CD4-positive, alpha-beta T cell treated with Interleukin-10 for 1 hour (primary cell): ENCODE data around the gene CCDC192.
A peak's percentile ranks its signal among the peaks of the same experiment; 100 is the strongest.

ENCODE experiments used
- DNase-seq: peaks from one replicate; pipeline ENCODE4 v3.0.0-alpha.2; 2020

The CCDC192 gene

DNA sequence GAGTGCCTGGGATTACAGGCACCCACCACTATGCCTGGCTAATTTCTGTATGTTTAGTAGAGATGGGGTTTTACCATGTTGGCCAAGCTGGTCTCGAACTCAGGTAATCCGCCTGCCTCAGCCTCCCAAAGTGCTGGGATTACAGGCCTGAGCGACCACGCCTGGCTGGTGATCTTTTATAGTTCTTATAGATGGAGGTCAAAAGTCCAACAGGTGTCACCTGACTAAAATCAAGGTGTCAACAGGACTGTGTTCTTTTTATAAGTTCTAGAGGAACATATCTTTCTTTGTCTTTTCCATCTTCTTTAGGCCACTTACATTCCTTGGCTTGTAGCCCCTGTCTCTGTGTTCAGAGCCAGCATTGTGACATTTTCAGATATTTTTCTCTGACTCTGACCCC lies 224.9 kb downstream of the CCDC192 start:
- no peak for DNase-seq

DNA sequence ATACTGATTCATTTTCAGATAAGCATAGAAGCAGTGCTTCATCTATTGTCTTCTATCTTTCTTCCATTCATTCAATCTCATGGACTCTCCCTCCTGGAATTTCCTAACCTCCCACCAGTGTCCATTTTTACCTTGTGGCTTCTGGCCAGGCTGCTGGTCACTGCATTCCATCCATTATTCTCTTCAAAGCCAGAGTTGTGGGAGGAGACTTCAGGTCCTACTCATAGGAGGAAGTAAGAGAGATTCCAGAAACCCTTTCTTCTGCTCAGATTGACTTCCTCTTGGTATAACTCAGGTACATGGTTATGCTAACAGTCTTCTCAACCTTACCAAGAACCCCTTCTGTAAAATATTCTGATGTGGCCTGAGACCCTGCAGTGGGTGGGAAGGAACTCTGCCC lies 227.1 kb downstream of the CCDC192 start:
- no peak for DNase-seq

DNA sequence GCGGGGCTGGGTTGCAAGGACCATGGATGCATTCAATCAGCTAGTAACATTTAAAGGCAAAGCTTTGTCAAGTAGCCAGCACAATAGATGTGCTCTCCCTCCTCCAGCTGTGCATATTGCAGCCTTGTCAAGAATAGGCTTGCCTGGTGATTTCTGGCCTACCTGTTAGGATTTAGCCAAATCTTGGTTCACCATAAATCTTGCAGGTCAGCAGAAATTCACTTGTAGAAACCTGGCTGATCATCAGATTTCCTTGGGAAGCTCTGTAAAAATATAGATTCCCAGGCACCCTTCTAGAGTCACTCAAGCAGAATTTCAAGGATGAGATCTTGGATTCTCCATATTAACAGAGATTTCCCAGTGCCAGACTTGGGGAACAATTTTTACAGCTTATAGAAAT lies 228.2 kb downstream of the CCDC192 start:
- DNase-seq, result no peak

DNA sequence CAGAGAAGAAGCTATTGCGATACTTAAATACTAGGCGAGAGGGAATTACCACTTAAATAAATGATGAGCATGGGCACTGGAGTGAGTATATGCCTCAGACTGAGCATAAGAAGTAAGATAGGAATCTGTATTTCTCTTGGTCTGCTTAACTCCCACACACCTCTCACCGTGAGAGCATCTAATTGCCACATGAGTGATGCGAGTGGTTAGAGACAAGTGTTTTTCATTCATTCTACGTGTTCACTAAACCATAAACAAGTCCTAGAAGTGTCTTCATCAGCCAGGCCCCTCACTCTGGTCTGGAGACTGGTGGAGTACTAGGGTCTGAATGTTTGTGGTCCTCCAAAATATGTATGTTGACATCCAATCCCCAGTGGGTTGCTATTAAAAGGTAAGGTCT lies 230.2 kb downstream of the CCDC192 start:
- no peak for DNase-seq

DNA sequence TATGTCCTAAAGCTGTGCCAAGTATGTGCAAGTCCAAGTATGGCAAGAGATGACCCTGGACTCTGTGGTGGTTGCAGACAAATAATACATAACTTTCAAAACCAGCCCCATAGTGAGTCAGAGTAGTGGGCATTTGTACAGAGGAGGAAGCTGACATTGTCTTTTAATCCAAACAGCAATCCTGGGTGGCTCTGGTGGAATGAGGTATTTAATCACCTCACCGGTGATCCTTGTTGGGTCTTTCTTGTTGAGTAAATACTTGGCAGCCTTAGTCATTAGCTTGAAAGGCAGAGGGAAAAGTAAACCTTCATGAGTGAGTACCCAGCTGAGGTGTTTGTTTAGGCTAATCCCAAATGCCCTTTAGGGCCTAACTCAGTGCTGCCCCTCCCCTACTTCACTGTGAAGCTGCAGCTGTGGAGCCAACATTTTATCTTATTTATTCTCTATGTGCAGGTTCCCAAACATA lies 231.6 kb downstream of the CCDC192 start:
- DNase-seq, result no peak

DNA sequence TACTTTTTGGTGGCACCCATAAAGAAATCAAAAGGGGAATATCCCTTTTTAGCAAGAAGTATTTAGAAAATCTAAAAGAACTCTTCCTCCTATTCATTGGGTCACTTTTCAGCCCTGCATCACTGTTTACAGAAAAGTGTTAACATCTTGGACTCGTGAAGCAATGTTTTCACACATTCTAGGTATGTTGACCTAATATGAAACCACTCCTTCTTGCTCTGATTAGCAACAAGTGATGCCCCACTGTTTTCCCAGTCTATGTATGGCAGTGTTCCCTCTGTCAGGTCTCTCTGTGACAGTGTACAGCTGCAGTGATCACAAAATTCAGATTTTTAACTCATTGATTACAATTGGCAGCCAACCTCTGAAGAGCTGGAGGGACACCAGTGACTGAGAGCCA lies 232.2 kb downstream of the CCDC192 start:
- DNase-seq, result no peak

DNA sequence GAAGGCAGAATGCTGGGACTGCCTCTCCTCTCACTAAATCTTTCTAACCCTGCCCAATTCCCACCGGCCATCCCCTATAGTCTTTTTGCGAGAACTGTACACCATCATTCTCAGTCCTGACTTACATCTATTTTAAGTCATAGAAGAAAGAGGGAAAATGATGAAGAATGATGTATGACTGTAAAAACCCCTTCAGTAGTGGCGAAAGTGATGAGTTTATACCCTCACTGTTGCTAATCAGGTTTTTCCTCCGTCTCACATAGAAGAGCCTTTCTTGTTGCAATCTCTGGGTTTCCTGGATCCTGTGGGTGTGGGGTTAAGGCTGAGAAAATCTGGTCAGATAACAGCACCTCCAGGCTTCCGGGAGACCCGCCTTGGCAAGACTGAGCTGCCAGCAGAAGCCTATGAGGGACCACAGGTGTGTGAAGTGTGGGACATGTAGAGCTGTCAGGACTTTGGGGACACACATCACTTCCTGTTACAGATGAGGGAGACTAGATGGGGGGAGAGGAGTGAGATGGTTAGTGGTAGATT lies 233.3 kb downstream of the CCDC192 start:
- peak; percentile 44 for DNase-seq

DNA sequence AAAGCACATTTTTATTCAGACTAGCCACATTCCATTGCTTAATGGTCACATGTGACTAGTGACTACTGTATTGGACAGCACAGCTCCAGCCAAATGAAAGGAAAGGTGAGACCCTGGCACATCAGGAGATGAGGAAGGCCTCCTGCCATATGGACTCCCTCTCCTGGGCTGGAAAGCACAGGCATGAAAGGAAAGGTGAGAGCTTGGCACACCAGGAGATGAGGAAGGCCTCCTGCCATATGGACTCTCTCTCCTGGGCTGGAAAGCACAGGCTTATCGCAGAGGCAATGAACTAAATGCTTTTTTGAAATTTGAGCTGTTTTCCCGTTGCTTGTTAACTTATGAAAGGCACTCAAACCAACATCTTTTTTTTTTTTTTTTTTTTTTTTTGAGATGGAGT lies 235.6 kb downstream of the CCDC192 start:
- no peak for DNase-seq

DNA sequence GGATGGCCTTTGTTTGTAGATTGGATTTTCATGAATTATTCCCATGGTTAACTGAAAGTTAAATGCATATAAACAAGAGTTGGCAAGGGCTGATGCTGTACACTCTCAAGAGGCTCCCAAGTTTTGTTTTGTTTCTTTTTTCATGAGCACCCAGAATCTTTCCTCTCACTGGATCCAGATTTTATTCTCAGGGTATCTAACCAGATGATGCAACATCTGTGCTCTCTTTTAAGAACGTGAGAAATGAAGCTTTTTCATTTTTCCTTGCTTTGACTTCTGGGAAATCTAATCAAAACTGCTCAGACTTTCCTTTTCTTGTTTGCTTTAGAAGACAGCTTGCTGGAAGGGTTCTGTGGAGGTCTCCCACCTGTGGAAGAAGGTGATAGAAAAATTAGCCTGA lies 237.7 kb downstream of the CCDC192 start:
- no peak for DNase-seq

DNA sequence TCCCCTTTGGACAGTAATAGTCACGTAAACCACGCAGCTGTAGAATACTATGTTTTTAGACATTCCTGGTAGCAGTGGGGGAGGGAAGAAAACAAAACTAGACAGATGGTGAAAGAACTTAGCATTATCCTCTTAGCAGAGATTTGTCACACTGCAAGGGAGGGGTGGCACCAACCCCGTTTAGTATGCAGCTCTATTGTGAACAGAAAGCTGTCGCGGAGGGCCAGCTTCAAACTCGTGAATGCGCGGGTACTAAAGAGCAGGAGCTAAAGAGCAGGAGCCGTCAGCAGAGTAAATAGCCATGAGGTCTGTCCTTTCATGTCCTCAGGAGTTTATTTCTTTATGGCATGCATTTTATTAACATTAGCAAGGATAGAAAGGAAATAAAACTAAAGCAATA lies 238.5 kb downstream of the CCDC192 start:
- no peak for DNase-seq

DNA sequence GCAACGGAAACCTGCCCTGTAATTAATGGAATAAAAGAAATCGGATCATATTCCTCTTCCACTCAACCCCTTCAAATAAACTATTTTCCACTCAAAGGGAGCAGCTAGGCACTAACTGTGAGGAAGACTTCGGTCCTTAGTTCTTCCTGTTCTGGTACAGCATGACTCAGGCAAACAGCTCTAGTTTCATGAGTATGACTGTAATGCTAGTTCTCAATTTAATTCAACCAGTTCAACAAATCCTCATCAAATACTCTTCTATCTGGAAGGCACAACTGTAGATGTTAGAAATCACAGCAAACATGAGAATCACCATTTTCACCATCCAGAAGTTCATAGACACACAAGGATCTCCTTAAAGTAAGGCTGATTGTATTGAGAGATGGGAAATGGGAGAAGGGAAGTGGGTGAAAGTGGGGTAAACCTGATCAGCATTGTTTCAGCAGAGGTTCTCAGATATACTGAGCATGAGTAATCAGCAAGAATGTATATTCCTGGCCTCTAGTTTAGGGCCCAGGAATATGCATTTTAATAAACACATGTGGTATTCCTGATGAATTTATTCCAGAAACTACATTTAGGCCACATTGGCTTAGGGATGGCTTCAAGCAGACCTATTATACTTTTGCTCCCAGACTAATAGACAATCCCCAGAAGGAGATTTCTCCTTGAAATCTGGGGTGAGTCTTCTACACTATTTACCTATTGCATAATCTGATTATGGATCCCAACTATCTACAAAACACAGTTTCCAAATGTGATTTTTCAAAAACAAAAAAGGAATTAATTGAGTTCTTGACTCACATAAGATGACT lies 239.3 kb downstream of the CCDC192 start:
- no peak for DNase-seq

DNA sequence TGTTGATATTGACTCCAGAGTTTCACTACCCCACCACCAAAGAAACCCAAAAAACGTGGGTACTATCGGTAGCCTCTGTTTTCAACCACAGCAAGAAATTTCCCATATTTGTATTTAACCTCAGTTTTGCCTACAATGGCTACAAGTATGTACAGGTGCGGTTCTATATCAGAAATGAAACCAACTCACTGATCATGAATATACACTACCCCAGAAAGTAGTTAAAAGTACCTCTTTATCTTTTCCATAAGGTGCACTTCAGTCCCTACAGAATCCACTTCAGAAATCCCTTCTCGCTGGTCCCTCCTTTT lies 239.8 kb downstream of the CCDC192 start:
- no peak for DNase-seq

DNA sequence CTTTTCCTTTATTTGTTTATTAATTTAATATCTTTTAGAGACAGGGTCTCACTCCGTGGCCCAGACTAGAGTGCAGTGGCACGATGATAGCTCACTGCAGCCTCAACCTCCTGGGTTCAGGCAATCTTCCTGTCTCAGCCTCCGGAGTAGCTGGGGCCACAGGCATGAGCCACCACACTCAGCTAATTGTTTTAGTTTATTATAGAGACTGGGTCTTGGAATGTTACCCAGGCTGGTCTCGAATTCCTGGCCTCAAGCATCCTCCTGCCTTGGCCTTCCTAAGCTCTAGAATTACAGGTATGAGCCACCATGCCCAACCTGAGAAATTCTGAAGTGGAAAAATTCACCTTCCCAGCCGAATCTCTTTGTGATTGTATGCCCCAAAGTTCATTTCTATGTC lies 240.9 kb downstream of the CCDC192 start:
- DNase-seq, result no peak

DNA sequence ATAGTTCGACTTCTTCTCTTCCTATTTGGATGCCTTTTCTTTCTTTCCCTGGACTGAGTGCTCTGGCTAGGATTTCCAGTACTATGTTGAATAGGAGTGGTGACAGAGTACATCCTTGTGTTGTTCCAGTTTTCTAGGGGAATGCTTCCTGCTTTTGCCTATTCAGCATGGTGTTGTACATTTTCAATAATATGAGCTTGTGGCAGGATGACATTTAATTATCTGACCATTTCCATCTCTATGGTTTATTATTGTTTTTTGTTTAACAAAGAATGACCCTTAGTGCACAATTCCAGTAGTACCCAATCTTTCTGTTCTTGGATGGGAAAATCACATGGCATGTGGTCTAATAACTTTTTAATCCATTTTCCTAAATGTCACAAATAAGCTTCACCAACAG lies 244.8 kb downstream of the CCDC192 start:
- DNase-seq, result no peak

DNA sequence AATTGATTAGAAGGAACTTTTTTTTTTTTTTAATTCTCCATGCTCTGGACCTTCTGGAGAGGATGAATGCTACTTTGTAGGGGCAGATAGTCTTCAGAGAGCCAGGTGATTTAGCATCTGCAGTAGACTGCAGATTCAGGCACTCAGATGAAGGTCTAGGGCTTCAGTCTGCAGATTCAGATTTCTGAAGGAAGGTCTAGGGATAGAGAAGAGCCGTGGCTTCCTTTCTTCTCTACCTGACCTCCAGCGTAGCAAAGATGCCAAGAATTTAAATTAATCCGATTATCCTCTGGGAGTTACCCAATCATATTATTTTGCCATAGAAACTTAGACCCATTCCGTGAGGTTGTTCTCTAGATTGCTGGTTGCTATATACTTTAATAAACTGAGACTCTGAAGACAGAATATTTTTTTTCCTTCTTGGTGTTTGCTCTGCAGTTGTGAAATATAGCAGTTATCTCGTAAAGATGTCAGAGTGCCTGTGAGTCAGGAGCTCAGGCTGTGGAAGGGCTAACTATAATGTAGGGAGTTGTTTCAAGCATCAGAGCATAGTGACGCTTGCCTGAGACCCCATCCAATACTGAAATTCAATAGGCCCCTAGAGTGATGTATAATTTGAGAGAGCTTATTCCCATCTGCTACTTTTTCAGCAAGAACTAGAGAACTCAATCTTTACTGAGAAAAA lies 247.7 kb downstream of the CCDC192 start:
- DNase-seq, result no peak

DNA sequence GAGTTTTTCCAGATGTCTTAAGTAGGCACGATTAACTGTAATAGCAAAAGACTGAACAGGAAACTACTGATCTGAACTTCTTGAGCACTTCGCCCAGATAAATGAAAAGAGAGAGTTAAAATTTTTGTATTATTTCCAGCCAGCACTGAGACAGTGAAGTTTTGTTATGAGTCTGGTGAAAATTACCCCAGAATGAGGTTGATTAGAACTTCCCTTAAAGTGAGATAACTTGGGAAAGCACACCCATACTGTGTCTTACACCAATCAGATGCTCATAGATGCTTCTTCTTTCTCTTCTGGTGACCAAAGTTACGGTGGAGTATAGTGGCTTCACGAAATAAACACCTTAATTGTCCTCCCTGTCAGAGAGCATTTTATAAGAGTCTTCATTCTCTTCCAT lies 248.6 kb downstream of the CCDC192 start:
- no peak for DNase-seq

DNA sequence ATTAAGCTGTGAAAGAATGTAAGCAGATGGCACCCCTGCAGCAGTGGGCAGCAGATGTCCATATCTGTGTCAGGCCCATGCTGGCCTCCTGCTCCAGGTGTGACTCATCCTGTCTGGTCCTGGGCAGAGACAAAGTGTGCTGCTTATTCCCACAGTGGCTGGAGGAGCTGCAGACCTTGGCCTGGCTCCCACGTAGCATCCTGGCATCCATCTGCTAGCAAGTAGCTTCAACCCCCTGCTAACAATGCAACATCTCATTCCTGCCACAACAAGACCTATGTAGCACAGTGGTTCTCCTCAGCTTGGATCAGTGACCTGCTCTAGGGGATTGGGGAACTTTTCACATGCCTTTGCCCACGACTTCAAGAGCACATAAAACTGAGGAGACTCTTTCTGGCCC lies 254.0 kb downstream of the CCDC192 start:
- no peak for DNase-seq

DNA sequence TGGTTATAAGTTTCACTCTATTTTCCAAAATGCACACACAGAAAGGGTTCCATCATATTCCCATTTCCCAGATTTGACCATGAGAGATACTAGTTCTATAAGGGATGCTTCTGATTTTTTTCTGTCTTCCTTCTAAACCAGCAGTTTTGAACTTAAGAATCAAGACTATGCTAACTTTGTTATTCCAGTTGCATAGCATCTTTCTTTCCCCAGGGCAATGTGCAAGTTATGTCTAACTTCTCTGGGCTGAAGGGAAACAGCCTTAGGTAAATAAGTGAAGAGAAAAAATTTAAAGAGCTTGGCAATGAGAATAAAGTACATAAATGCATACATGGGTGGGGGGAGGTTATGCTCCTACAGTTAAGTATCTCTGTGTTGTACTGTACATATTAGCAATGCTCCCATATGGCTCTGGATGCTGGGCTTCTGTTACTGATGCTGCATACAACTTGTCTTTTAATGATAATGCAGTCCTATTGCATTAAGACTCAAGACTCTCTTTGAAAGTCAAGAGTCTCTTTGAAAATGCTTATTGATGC lies 254.6 kb downstream of the CCDC192 start:
- DNase-seq, result no peak

DNA sequence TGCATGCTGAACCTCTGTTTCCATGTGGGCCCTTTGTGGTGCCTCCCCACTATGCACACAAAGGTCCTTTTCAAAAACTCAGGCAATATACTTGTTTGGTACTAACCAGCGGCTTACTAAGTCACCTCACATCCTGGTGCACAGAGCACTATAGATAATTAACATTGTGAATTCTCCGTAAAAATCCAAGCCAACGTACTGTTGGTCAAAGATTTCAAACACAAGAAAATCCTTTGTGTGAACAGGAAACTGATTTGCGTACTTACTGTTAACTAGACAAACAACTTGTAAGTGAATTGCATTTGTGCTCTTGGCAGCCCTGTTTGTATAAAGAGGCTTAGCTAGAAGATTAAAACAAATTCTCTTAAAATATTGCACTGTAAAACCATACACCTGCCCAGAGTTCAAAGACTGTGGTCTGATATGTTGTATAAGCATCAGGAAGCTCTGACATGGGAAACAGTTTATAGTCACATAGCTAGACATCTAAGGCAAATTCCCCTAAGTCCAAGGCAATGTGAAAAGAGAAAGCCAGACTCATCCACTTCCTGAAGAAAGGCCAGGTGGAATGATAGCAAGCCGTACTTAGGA lies 255.3 kb downstream of the CCDC192 start:
- DNase-seq, result no peak

DNA sequence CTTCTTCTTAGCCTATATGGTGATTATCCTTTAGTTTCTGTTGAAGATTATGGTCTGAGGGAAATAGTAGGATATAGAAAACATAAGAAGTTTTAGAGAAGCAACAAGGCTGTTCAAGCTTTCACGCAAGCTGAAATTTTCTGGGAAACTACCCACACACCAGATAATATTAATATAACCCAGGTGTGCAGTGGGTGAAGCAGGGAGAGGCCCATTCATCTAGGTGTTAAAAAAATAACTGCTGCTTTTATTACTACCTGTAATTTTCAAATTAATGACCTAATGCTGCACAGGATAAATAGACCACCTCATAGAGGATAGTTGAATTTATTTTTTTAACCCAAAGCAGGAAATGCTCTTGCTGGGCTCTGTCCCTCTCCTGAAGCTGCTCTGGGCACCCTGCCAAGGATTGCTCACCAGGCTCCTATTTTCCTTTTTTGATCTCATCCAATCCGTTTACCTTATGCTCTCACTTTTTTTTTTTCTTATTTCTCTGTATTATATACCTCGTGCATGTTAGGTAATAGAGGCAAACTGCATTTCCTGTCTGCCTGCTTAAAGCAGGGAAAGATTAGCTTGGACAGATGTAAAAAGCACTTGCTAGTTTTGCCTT lies 256.1 kb downstream of the CCDC192 start:
- DNase-seq, result no peak

DNA sequence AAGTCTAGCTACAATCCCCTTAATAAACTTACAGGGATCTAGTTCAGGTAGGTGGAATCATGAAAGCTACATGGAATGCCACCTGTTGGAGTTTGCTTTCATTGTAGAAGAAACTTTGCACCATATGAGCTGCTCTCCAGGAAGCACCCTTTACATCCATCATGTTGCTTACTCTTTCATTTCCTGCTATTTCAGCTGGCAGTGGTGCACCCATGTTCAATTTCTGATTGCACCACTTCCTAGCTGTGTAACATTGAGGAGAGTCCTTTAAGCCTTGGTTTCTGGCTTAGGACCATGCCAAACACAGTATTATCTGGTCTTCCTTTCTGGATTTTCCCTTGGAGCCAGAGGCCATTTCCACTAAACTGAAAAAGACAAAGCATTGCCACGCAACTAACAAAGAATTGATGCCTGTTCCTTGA lies 257.1 kb downstream of the CCDC192 start:
- no peak for DNase-seq

DNA sequence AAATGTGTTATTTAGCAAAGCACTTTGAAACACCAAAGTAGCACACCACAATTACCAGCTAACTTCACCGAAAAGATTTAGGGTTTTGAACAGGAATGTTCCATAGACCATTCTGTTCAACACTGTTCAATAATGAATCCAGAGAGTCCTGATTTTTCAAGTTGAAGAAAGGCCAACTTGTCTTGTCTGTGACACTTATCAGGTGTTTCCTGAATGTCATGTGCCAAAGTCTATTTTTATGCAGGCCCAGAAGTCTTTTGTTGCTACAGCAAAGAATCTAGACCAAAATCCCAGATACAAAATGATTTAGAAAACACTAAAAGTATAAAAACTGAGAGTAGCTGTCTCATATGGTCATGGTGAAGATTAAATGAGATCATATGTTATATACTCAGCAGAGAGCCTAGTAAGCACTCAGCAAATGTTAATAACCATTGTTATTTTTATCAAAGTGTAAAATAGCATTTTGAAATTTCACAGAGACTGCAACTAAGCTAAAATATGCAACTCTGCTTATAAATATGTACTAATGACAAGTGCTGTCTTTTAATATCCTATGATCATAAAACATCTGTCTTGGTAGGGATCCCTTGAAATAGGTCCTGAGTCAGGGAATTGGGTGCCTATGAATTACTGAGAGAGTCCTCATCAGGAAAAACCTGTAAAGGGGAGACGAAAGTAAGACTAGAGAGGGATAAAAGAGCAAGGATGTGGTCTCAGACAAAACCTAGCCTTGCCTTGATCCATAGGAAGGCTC lies 258.0 kb downstream of the CCDC192 start:
- DNase-seq, result no peak

DNA sequence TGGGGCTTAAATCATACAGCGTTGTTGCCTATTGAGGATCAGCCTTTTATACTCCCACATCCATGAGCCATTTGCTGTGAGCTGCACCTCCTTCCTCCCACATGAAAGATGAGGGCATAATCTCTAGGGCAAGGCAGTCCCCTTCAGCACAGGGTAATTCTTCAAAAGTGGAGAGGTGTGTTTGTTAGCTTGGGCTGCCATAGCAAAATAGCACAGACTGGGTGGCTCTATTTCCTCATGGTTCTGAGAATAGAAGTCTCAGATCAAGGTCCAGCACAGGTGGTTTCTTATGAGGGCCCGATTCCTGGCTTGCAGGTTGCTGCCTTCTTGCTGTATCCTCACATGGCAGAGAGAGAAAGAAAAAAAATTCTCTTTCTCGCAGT lies 258.6 kb downstream of the CCDC192 start:
- no peak for DNase-seq
